NCI-H526 (cell line): ENCODE data around the gene ADARB2.
"Not testable (repeated sequence)": the region's sequence is repeated elsewhere in the genome, so short reads cannot be mapped to it uniquely, and the experiment has no call there.

Experiments used
- DNase-seq, 2 experiments: peaks; one replicate each; lab custom pipeline; 2025; lab: John Stamatoyannopoulos, UW

The ADARB2 gene

DNA sequence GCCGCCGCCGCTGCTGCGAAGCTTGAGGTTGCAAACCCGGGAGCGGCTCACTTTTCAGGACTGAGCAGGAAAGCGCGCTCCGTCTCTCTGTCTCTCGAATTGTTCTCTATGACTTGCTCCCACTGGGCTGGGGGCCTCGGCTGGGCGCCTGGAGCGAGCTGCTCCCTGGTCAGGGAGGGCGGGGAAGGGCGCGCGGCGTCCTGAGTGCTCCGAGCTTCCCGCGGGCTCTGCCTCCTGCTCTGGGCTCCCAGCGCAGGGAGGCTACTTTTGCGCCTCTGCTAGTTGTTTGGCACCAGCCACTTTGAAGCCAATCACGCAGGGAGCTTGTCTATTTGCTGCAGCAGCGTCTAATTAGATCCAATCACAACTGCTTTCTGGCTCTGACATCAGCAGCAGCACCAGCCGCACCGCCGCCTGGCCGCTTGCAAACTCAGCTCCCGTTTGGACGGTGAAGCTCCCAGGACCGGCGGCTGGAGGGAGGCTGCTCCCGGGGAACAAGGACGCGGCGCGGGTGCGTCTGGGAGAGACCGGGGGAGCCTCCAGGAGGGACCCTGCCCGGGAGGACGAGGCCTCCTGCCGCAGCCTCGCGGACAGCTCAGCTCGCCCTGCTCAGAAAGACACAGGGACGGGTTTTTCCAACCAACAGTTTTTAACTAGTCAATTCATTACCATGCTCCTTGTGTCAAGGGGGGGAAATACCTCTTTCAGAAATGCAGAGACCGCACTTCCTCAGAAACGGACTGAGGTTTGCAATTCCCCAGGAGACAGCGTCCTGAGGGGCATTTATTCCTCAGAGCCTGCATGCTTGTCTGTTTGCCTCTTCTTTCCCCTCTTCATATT is at the start of gene ADARB2:
Gene ADARB2 (minus strand): TSS at position 304 of the 840 bp plus-strand sequence.
- peak; percentile 91 to 94 for DNase-seq

DNA sequence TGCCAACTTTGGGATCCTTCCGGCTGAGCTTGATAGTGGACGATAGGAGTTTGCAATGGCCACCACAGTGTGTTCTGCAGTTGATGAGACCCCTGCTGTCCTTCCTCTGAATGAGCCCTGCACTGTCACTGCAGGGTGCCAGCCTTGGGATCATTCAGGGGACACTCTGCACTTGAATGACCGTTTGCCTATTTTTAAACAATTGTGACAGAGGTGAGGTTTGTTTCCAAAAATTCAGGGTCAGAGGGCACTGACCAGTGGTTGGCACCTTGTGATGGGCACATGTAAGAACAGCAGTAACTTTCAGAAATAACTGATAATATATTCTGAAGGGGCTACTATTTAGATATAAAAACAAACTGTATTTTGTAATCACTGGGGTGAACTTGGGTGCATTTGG is 48.5 kb upstream of the ADARB2 start:
- DNase-seq: no peak

DNA sequence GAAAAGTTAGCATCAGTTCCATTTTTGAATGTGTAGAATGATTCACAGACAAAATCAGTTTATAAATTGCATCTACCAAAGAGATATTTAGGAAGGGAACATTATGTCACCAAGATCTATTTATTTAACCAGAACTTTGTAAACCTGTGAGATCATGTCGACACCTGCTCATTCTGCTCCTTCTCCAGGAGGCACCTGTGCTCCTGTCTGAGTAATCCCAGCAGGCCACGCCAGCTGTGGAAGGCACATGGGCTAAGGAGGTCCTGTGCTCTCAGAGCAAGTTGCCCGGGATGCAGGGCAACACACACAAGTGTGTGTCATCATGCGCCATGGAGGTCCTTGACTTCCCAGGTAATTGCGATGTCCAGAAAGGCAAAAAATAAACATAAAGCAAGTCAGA is 45.5 kb upstream of the ADARB2 start:
- DNase-seq: no peak

DNA sequence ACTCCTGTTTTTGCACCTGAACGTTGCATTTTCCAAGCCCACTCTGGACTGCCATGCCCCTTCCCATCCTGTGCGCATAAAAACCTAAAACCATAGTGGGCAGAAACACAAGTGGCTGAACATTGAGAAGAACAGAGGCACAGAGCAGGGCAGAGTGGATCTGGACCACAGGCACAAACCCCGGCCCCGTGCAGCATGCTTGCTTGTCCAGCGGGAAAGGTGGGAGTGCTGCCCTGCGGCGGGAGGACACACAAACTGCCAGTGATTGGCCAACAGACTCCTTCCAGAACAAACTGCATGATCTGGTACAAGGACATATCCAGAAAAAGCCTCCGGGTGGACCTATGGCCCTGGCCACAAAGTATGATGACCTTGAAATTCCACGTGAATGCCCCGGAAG is 42.5 kb upstream of the ADARB2 start:
- no peak for DNase-seq

DNA sequence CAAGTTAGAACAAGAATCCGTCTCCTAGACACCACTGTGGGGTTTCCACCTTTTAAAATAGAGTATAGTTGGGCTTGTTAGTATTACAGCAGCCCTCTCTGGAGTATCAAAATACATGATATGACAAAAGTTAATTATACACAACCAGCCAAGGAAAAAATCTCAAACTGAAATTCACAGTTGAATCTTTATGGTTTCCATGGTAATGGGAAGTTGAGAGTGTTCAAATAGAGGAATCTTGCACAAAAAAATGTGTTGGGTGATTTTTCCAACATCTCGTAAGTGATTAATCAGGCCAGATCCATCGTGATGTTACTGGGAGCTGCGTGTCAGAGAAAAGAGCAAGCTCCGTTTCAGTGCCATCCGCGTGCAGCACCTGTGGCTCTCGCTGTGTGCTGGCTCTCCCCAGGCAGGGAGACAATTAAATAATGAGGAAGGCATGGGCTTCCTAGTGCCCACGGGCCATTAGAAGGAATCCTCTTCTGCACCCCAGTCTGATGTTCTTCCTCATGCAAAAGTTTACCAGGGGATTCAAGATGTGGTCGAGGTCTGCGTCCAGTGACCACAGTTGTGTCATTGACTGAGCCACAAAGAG is 41.1 kb upstream of the ADARB2 start:
- DNase-seq: no peak

DNA sequence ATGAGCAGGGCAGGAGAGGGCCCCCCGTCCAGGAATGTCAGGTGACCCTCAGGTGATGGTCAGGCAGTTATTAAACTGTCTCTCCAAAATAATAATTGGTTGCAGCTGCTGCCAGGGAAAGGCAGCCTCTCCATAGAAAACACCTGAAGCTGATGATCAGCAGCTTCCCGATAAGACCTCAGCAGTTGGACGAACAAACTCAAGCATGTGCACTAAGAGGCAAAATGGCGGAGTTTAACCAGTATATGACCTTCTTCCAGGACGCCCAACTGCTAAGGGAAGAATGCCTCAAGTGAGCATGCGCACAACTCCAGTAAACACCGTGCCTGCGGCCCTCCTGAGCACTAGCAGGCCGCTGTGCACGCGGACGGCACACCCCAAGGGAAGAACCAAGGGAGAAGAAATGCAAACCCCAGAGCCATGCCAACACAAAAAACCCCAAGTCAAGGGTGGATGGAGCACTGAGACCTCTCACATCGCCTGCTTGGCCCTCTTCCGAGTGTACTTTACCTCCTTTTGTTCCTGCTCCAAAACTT is 38.9 kb upstream of the ADARB2 start:
- no peak for DNase-seq

DNA sequence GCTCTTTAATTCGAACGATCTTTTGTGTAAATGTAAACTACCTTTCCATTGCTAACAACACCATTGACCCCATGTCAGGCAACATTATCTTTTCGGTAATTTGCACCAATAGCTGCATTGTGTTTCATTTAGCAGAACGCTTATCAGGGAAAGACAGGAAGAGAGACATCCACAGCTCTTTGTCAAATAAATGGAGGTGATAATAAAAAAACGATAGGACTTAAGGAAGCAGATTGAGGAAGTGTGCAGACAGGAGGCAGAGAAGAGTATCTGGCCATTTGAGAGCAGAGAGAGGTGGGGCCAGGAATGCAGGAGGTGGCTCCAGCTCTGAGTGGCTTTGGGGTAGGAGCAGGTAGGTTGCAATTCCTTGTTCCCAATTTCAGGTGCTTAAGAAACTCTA is 37.5 kb upstream of the ADARB2 start:
- no peak for DNase-seq

DNA sequence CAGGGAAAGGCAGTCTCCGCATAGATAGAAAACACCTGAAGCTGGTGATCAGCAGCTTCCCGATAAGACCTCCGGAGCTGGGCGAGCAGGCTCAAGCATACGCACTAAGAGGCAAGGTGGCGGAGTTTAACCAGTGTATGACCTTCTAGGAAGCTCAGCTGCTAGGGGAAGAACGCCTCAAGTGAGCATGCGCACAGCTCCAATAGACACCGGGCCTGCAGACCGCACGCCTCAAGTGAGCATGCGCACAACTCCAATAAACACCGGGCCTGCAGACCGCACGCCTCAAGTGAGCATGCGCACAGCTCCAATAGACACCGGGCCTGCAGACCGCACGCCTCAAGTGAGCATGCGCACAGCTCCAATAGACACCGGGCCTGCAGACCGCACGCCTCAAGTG is 35.9 kb upstream of the ADARB2 start:
- not testable (repeated sequence) for DNase-seq

DNA sequence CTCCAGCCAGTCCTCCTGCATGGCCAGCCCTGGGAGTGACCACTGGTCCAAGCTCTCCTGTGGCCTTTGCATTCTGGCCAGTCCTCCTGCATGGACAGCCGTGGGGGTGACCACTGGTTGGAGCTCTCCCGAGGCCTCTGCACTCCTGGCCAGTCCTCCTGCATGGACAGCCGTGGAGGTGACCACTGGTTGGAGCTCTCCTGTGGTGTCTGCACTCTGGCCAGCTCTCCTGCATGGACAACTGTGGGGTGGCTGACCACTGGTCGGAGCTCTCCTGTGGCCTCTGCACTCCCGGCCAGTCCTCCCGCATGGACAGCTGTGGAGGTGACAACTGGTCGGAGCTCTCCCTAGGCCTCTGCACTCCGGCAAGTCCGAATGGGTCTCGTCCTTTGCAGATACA is 28.7 kb upstream of the ADARB2 start:
- DNase-seq: no peak

DNA sequence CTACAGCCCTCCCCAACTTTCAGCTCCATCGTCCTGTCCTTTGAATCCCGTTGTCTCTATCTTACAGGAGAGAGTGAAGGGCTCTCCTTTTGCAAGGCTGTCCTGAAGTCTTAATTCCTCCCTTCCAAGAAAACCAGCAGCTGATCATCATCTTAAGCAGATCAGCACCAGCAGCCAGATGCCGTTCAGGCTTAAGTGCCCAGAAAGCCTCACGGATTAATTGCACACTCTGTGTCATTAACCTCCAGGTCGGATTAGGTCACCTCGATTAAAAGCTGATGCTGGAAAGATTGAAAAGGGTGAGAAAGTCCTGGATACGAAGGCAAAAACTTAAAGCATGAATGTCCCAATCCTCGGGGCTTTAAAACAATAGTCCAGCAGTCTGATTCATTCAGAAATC is 24.8 kb upstream of the ADARB2 start:
- no peak for DNase-seq

DNA sequence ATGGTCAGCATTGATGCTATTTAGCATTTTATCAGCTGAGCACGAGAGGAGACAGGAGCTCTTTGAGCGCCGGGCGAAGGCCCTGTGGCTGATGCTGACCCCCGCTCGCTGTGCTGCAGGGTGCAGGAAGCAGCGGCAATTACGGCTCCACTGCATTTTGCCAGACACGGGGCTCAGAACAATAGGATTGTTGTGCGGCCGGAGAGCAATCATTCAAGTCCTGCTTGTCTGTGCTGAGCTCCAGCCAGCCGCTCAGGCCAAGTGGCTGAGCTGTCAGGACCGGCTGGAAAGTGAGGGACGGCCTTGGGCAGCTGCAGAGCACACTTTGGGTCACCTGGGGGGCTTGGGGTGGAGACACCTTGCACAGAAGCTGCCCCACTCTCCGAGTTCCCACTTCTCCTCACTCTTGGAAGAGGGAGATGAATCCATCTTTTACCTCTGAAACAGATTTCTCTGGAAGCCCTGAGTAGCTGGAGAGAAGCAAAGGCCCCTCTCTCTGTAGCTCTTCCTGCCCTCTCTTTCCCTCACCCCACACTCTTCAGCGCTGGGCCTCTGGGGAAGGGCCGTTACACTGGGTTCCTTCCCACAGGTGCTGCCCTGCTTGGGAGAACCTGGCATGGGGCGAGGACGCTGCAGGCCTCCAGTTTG is 17.3 kb upstream of the ADARB2 start:
- DNase-seq: peak; percentile 35 to 65

DNA sequence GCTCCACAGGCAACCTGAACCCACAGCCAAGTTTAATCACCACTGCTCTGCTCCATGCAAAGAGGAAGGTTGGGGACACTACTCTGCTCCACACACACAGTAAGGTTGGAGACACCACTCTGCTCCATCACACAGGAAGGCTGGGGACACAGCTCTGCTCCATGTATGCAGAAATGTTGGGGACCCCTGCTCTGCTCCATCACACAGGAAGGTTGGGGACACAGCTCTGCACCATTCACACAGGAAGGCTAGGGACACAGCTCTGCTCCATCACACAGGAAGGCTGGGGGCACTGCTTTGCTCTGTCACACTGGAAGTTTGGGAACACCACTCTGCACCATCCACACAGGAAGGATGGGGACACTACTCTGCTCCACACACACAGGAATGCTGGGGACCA is 14.8 kb upstream of the ADARB2 start:
- no peak for DNase-seq

DNA sequence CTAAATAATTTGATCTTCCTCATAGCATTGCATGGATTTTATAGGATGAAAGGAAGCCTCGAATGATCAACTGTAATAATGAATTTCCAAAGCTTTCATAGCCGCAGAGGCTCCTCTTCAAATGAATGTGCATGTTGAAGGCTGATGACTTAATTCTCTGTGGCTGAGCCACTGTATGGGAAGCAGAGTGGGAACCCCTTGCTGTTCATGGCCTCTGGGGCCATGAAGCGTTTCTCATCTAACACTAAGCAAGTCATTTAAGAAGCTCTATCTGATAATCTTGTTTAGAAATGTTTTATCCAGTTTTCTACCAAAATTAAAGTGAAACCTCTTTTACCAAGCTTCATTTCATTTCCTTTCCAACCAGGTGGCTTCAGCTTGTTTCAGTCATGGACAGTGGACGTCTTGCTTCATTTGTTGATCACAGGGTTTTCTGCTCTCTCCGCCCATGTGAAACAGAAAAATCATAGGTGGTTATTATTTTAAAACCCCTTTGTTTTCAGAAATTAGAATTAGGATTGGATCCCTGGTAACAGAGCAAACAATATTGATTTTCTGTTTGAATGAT is 10.3 kb upstream of the ADARB2 start:
- no peak for DNase-seq

DNA sequence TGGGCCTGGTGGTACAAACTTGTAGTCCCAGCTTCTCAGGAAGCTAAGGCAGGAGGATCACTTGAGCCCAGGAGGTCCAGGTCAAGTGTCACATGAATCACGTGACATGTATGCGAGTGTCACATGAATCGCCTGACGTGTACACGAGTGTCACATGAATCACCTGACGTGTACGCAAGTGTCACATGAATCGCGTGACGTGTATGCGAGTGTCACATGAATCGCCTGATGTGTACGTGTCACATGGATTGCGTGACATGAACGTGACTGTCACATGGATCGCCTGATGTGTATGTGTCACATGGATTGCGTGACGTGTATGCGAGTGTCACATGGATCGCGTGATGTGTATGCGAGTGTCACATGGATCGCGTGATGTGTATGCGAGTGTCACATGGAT is 9.5 kb upstream of the ADARB2 start:
- DNase-seq: no peak

DNA sequence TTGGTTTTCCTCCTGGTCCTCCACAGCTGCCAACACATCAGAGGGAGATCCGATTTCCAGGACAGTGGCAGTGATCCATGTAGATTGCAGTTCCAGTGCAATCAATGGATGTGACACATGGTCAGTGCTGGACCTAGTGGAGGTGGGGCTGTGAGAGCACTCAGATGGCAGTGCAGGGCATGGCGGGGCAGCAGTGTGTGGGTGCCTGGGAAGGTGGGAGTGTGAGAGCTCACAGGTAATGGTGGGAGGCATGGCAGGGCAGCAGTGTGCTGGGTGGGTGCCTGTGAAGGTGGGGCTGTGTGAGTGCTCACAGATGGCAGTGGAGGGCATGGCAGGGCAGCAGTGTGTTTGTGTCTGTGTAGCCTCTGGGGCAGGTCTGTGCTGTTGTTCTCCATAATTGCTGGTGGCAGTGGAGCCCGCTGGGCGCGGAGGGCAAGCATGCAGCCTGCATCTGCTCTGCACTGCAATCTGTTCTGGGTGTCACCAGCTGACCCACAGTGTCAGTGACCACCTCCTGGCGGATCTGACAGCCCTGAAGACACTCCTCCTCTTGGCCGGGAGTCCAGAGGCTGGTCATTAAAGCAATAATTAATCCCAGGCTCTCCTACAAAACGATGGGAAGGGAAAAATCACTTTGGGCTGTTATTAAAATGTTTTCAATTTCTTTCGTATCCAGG is 8.6 kb upstream of the ADARB2 start:
- DNase-seq: no peak

DNA sequence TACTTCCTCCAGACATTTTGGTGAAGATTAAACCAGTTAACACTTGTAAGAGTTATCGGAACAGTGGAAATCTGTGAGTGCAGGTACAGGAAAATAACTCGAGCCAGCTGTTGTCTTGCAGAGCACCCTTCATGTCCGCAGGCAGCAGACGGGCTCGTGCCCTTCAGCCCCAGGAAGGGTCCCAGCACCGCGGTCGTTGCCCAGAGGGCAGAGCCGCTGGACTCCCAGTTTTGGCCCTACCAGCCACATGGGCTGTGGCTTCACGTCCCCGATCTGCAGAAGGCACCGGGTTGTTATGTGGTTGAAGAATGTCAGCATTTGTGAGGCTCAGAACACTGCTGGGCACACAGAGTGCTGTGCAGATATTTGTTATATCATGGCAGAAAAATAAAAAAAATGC is 7.2 kb upstream of the ADARB2 start:
- no peak for DNase-seq

DNA sequence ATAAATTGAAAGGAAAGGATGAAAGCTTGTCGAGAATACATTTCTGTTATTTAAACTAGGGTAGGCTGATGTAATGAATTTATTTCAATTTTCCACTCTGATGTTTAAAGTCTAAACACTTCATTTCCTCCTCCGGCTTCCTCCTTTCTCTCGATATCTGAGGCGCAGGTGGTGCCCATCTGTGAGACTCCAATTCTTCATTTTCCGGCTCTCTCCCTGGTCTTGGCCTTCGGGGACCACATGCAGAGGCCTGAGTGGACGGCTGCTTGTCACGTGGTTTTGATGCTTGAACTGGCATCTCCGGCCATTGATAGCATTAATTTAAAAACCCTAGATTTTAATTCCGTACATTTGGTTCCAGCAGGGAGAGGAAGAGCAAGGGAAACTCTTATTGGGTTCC is 5.8 kb upstream of the ADARB2 start:
- no peak for DNase-seq

DNA sequence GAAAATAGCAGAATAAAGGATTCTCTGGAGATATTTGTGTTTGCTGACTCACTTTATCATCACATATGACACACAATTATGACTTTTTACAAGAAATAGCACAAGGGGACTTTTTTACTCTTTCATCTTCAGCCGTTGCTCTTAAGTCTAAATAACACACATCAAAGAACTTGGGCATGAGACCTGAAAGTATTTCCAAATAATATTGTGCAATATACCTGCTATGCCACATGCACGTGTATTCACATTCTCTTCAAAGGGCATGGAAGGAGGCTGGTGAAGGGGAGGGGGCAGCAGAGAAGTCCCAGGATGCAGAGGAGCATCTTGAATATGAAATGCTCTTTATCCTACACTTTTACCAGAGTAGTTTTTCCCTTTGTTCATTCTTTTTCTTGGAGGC is 4.1 kb upstream of the ADARB2 start:
- DNase-seq: no peak

DNA sequence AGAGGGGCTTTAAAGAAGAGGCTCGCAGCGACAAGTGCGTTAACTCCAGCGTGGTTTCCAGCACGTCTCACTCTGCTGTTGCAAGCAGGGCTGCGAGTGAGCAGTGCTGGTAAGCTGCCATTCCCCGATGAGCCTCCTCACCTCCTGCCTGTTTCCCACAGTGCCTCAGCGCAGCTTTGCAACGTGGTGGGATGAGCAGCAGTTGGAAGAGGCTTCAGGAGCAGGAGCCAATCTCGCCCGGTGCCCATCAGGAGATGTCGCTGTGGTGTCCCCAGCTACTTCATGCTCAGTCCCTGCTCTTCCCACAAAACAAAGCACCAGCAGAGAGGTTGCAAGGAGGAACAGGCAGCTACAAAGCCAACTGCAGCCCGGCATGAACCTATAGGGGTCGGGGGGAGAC is 2.4 kb upstream of the ADARB2 start:
- DNase-seq: peak; percentile 71 to 79

DNA sequence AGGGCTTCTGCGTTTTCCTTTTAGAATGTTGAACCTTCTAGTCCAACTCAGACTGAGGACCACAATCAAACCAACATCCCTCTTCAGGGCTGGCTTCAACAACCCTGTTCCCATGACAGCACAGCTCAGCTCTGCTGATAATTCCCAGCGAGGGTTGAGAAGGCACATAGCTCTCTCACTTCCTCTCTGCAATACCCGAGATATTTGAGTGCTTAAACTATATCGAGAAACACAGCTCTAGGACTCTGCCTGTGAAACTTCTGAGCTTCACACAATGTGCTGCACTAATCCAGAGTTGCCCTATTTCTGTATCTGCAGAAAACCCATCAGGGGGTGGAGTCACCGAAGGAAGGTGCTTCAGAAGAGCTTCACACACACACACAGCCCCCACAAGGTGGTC is 1.6 kb upstream of the ADARB2 start:
- peak; percentile 42 to 58 for DNase-seq

DNA sequence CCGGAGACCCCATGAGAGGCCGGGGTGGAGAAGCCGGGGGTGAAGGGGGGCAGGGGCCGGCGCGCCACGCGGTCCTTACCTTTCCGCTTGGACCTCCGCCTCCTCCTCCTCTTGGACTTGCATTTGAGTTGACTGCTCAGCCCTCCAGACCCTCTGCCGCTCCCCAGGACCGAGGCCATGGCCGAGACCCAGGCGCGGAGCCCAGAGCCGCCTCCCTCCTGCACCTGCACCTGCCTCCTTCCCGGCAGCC is 428 bp downstream of the ADARB2 start:
- no peak for DNase-seq
